ENCODE measurements around the gene RALGAPA2.

Gene RALGAPA2

DNA sequence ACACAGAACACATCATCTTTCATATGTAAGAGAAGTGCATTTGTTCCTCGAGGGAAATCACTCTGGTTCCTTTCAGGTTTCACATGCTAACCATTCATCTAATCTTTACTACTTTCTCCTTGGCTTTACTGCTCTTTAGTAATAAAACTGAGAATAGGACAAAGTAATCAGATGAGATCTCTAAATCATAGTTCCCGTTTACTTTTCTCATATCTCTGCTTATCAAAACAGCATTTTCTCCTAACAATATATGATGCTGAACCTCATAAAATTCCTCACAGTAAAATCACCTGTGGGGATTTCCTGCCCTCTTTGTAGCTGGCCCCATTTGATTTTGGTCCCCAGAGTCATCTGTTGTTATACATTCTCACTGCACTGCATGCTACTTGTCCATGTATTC lies 100.2 kb downstream of the RALGAPA2 start:
- no peak for DNase-seq
- TF ChIP-seq GATA1 (IDR thresholded peaks at IDR 0.05; ENCODE audit: low read depth, low read length) (no peak), POLR2A (IDR thresholded peaks at IDR 0.05; ENCODE audit: low read length) (no peak)

DNA sequence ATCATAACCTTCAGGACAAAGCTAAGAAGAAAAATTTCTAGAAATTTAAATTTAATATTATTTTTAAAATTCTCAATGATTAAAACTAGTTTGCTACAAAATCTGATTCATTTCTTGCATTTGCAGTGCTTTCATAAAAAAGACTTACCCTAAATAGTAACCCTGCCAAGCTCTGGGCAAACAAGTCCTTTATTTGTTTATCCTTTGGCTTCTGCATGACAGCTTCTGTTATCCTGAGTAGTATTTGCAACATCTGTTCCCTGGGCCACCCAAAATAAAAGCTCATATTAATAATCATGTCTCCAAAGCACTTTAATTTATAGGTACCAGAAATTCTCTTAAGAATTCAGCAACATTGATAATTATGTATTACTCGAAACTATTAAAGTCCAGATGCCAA lies 101.3 kb downstream of the RALGAPA2 start:
- DNase-seq: no peak
- TF ChIP-seq GATA1 (IDR thresholded peaks at IDR 0.05; ENCODE audit: low read depth, low read length): no peak
- no peak for TF ChIP-seq POLR2A (IDR thresholded peaks at IDR 0.05; ENCODE audit: low read length)

DNA sequence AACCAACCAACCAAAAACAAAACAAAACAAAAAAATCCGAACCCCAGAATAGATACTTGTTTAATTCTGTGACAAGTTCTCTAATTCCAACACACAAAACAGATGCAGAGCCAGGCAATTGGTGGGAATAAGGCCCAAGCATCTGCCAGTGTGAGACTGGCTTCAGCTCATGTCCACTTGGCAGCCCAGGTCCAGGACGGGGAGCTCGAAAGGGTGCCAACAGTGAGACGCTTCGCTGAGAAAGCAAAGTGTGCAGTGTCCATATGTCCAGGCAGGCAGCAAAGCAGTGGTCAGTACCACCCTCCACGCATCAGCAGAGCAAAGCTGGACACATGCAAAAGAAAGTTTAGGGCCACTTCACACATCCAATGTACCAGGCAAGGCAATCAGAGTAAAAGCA lies 102.9 kb downstream of the RALGAPA2 start:
- DNase-seq: no peak
- TF ChIP-seq GATA1 (IDR thresholded peaks at IDR 0.05; ENCODE audit: low read depth, low read length) (no peak), POLR2A (IDR thresholded peaks at IDR 0.05; ENCODE audit: low read length) (no peak)

DNA sequence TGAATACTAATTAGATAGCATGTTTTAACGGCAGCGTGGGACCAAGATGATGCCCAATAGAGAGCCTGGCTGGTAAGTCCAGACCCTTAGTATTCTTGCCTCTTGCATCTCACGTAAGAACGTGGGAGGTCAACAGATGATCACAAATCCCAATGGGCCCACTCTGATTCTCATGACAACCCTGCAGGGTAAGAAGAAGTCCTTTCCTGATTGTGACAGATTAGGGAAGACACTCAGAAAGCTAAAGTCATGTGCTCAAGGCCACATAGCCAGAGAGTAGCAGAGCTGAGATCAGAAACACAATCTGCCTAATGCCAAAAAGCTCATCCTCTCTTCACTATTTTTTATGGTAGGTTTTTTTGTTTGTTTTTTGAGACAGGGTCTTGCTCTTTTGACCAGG lies 103.8 kb downstream of the RALGAPA2 start:
- TF ChIP-seq GATA1 (IDR thresholded peaks at IDR 0.05; ENCODE audit: low read depth, low read length) (no peak), POLR2A (IDR thresholded peaks at IDR 0.05; ENCODE audit: low read length) (no peak)
- no peak for DNase-seq

DNA sequence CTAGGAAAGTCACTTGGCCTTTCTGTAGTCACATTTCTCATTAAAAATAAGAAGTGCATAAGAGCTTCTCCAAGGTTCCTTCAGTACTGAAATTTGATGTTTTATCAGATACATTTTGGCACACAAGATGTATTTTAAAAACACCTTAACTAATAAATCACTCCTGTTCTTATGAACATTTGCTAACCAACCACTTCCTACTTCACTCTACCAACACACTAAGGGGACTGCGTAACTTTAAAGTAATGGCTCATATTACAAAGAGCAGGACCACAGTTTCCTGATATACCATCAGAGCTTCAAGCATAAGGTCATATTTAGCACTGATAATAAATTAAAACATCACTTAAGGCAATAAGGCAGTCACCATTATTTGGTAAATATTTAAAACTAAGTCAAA lies 104.4 kb downstream of the RALGAPA2 start:
- DNase-seq: no peak
- TF ChIP-seq GATA1 (IDR thresholded peaks at IDR 0.05; ENCODE audit: low read depth, low read length): no peak
- no peak for TF ChIP-seq POLR2A (IDR thresholded peaks at IDR 0.05; ENCODE audit: low read length)

DNA sequence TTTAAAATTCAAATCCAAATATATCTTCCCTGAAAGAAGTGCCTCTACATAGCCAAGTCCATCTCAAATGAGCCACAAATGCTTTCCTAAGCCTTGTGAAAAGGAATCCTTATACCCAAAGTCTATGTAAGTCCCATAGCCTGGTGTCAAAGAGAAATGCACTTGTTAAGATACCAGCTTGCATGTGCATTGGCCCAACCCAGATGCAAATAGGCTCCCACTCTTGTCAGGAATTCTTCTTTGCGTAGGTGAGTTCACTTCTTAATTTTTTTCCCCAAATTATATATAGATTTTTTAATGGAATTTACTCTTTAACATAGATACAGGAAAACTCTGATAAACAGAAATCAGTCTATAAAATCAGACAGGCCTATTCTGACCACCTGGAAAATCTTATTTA lies 105.6 kb downstream of the RALGAPA2 start:
- no peak for DNase-seq
- no peak for TF ChIP-seq GATA1 (IDR thresholded peaks at IDR 0.05; ENCODE audit: low read depth, low read length)
- TF ChIP-seq POLR2A (IDR thresholded peaks at IDR 0.05; ENCODE audit: low read length): no peak

DNA sequence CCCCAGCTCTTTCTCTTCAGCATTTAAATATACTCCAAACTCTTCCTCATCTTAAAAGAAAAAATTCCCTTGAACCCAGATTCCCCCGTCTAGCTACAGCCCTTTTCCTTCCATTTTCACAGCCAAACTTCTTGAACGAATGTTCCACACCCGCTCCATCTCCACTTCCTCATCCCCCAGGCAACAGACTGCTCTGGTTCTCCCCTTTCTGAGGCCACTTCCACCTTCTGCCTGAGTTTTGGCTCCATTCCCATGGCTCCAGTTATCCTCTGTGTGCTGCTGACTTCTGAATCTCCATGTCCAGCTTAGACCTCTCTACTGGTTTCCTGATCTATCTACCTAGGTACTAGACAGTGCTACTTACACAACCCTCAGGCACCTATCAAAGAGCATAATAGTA lies 106.4 kb downstream of the RALGAPA2 start:
- TF ChIP-seq POLR2A (IDR thresholded peaks at IDR 0.05; ENCODE audit: low read length): no peak
- no peak for TF ChIP-seq GATA1 (IDR thresholded peaks at IDR 0.05; ENCODE audit: low read depth, low read length)
- DNase-seq: no peak

DNA sequence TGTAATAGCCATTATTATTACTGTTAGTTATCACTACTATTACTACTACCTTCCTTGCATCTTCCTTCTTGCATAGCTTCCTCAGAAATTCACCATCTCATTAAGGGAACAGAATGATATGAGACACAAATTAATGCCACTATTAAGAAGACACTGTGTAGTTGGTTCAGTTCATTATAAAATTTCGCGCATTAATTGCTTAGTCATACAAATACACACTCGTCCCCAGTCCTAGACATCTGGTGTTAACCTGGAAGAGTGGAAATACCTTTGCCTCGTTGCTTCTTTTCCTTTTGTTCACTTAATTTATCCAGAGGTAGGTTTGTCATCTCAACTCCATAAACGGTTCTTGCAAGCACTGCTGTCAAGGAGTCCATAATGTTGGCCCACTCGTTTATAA lies 107.5 kb downstream of the RALGAPA2 start:
- no peak for DNase-seq
- no peak for TF ChIP-seq POLR2A (IDR thresholded peaks at IDR 0.05; ENCODE audit: low read length)
- no peak for TF ChIP-seq GATA1 (IDR thresholded peaks at IDR 0.05; ENCODE audit: low read depth, low read length)

DNA sequence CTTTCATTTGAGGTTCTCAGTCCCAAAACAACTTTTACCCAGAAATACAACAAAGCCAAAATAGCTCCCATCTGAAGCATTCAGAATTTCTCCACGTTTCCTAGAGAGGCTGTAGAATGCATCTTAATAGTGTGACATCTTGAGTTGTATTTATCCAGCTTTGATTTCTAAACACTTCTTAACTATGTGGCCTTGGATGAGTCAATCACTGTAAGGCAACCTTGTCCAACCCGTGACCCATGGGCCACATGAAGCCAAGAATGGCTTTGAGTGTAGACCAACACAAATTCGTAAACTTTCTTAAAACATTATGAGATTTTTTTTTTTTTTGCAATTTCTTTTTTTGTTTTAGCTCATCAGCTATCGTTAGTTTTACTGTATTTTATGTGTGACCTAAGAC lies 108.1 kb downstream of the RALGAPA2 start:
- TF ChIP-seq GATA1 (IDR thresholded peaks at IDR 0.05; ENCODE audit: low read depth, low read length) (no peak), POLR2A (IDR thresholded peaks at IDR 0.05; ENCODE audit: low read length) (no peak)
- no peak for DNase-seq

DNA sequence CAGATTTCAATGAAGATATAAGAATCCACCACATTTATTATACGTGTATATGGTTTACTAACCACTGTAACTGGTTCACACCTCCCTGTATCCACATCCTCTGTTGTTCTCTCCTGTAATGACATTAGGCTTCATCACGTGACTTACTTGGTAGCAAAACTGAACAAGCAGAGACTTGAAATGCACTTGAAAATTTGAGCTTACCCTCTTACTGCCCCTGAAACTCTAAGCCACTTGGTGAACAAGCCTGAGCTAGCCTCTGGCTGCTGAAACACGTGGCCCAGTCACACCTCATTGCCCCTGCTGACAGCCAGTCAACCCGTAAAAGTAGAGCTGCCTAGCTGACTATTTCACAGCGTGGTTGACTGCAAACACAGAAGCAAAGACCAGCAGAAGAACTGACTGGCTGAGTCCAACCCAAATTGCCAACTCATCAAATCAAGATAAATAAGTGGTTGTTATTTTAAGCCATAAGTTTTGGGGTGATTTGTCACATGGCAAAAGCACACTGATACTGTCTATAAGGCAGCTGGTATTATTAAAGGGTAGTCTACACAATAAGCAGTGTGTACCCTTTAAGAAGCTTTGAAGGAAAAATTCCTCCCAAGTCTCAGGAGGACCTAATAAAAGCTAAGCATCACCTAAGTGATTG lies 109.0 kb downstream of the RALGAPA2 start:
- no peak for TF ChIP-seq POLR2A (IDR thresholded peaks at IDR 0.05; ENCODE audit: low read length)
- DNase-seq: no peak

DNA sequence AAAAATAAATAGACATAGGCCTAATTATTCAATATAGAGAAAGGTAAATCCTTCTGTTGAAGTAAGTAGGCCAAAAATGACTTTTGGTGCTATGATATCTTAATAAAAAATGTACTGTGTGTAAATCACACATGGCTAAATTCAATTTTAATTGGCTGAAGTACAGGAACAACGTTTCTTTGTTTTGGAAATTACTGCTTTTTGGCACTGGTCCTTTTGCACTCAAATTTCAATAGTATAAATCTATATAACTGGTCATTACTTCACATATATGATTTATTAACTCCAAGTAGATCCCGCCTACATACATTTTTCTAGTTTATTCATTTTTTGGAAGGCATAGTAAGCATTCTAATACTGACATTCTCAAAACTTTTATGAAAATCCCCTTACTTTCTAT lies 114.5 kb downstream of the RALGAPA2 start:
- DNase-seq: no peak
- TF ChIP-seq GATA1 (IDR thresholded peaks at IDR 0.05; ENCODE audit: low read depth, low read length): no peak

DNA sequence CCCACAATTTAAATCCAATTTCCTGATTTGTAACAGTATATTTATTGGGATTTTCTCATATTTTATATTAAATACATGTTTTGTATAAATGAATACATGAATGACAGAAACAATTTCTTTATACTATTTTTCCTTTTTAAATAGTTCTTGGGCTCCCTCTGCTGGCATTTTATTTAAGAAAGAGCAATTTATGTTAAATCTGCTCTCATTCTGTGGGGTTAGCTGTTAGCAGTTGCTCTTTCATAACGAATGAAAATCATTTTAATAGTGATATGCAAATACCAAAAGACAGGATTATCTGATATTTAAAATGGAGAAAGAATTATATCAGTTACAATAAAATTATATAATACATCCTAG lies 118.3 kb downstream of the RALGAPA2 start:
- TF ChIP-seq POLR2A (IDR thresholded peaks at IDR 0.05; ENCODE audit: low read length) (no peak), GATA1 (IDR thresholded peaks at IDR 0.05; ENCODE audit: low read depth, low read length) (no peak)
- DNase-seq: peak; percentile 4 to 37

DNA sequence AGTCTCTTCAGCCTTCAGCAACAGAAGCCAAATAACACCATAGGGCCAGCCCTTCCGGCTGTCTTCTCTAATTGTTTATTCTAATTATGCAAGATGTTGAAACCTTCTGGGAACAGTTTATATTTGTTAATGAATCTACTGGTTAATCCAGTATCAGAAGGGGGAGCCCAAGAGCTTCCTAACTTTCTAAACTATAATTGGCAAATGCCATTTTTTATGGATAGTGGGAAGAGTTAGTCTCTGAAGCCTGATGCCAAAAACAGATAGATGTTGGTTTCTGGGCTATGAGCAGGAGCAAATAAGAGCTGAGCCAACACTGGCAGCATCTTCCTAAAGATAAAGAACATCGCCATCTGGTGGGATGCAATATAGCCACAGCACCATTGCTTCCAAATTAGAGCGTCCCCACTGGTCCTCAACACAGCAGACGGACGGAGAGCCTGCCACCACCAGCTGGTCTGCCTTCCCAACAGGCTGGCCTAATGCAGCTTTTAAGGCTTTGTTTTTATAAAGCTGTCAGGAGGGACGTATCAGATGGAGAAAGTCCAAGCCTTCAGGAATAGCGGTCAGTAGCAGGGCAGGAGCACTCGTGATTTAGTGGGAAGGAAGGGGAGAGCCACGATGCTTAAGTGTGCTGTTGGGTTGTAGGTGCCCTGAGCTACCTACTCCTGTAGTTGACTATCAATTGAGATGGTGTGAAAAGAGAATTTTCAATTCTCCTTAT lies 118.8 kb downstream of the RALGAPA2 start:
- TF ChIP-seq GATA1 (IDR thresholded peaks at IDR 0.05; ENCODE audit: low read depth, low read length) (no peak), POLR2A (IDR thresholded peaks at IDR 0.05; ENCODE audit: low read length) (no peak)
- DNase-seq: peak; percentile 39 to 44

DNA sequence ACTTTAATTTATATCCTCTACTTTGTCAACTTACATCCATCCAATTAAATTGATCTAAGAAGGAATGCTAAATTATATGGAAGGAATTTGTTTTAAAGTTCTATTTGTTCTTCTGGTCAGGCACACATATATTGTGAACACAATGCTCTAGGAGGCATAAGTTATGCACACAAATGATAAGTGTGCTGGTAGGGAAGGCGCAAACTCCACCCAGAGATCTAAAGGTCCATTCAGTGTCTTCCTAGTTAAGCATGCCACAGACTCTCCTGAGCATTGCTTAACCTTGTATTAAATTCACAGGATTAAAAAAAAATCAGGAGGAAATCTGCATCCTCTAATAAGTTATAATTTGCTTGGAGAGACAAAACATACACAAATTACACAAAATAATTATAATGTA lies 127.3 kb downstream of the RALGAPA2 start:
- DNase-seq: no peak
- TF ChIP-seq POLR2A (IDR thresholded peaks at IDR 0.05; ENCODE audit: low read length) (no peak), GATA1 (IDR thresholded peaks at IDR 0.05; ENCODE audit: low read depth, low read length) (no peak)

DNA sequence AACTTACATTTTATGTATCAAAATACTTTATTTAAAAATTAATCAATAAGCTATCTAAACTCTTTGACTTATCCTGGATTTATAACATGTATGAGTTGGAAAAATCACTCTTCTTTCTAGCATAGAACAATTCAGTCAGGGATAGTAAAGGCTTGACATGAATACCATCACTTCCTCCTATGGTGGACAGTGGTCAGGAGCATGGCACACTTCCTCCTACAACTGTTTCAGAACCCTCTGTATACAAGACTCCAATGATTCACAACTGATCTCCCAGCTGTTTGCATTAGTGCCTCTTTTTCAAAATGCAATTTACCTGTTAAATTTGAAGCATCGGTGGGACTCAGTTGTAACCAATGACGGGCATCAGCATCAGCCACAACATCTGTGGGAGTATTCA lies 129.7 kb downstream of the RALGAPA2 start:
- TF ChIP-seq GATA1 (IDR thresholded peaks at IDR 0.05; ENCODE audit: low read depth, low read length) (no peak), POLR2A (IDR thresholded peaks at IDR 0.05; ENCODE audit: low read length) (no peak)
- DNase-seq: no peak
